NCI-H2196 (cell line): Measurements from ENCODE around the gene TMEM244.
"Not testable (repeated sequence)": the region's sequence is repeated elsewhere in the genome, so short reads cannot be mapped to it uniquely, and the experiment has no call there.

Experiments
- DNase-seq: peaks from one replicate; lab custom pipeline; 2025; ENCODE audit not compliant: unreplicated experiment; lab: John Stamatoyannopoulos, UW

The TMEM244 gene

DNA sequence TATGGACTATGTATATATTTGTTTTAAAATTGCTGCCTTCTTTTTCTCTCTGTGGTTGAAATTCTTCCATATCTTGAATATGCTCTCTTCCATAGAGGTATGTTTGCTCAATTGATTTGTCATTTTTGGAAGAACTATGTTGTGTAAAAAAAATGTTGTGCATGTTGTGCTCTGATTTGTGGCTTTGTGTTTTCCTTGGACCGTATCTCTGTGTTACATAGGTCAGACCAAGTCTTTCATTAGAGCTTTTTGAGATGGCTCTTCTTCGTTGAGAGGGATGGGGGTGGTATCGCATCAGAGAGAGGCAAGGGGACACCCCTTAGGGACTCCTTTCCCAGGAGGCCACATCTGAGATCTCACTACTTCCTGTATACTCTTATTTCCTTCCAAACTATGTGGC lies 43.8 kb downstream of the TMEM244 start:
- no peak for DNase-seq

- DNase-seq: no peak
These were observed 48.9 kb downstream of the TMEM244 start for GRCh38 chr6:129812145-129812777.

GRCh38 chr6:129807141-129807540 lies 54.0 kb downstream of the TMEM244 start:
- DNase-seq: not testable (repeated sequence)

- not testable (repeated sequence) for DNase-seq
These were observed 58.2 kb downstream of the TMEM244 start for GRCh38 chr6:129802920-129803319.

GRCh38 chr6:129801909-129802308 lies 59.2 kb downstream of the TMEM244 start:
- no peak for DNase-seq

- DNase-seq: no peak
These were observed 65.9 kb downstream of the TMEM244 start for GRCh38 chr6:129795261-129795660.

- DNase-seq: no peak
These were observed 67.7 kb downstream of the TMEM244 start for GRCh38 chr6:129793447-129793846.

DNA sequence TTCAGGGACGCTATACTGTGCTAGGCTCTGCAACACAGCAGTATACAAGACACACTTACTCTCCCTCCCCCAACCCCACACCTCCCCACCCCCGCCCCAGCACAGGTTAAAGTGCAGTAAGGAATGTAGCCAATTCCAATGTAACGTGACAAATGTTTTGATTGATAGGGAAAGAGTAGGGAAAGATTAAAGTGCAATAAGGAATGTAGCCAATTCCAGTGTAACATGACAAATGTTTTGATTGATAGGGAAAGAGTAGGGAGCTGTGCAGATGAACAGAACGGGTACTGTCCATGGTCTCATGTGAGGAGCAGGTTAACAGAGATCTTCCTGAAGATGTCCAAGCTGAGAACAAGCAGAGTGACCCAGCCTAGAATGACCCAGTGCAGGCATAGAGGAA lies 69.1 kb downstream of the TMEM244 start:
- DNase-seq: no peak

- no peak for DNase-seq
These were observed 70.3 kb downstream of the TMEM244 start for GRCh38 chr6:129790785-129791184.

DNA sequence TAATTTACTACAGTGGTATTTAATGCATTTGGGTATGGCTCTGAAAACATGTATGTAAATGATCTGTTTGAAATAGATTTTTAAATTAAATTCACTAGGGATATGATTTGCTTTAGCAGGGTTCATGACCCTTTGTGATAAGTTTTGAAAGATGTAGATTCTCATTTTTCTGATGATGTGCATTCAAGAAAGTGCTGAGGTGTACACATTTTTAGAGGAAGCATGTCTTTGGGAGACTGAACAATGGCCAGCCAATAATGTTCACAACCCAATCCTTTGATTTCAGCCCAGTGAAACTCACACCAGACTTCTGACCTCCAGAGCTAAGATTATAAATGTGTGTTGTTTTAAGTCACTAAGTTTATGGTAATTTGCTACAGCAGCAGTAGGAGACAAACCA lies 71.1 kb downstream of the TMEM244 start:
- no peak for DNase-seq

GRCh38 chr6:129787816-129788215 lies 73.3 kb downstream of the TMEM244 start:
- no peak for DNase-seq

- DNase-seq: no peak
These were observed 74.6 kb downstream of the TMEM244 start for GRCh38 chr6:129786548-129786947.

GRCh38 chr6:129785756-129786135 lies 75.4 kb downstream of the TMEM244 start:
- no peak for DNase-seq

GRCh38 chr6:129785047-129785755 lies 75.9 kb downstream of the TMEM244 start:
- DNase-seq: no peak
